B cell (primary cell): ENCODE measurements around the gene ARHGAP32. TPM values are rescaled to one million over a fixed set of nuclear protein-coding genes. Genes with fewer than 3 reads are reported as not detected.

Source experiments
- ATAC-seq: fragments of 200-7000 bp; cut with Tn5 transposase; one replicate; pipeline ENCODE4 v1.10.0; 2021; ENCODE audit warnings: low read depth, mild to moderate bottlenecking, moderate number of reproducible peaks, moderate library complexity
- CTCF ChIA-PET: fragments of 350-600 bp; sonication (Branson Sonifier 250); formaldehyde crosslinking; loops from one replicate; lab custom pipeline; 2021; ENCODE audit warnings: antibody characterized with exemption, inconsistent platforms; lab: Charles Lee
- POLR2A ChIA-PET: fragments of 350-600 bp; sonication (Branson Sonifier 250); formaldehyde crosslinking; loops from one replicate; lab custom pipeline; 2021; ENCODE audit warnings: antibody characterized with exemption; lab: Charles Lee
- DNase-seq: peaks from one replicate; pipeline ENCODE4 v3.0.0; 2013
- H2AFZ ChIP-seq: 2 replicates; pipeline ENCODE4 v1.6.1; 2012; ENCODE audit warnings: mild to moderate bottlenecking, low read depth, low read length; ENCODE audit not compliant: insufficient read depth, poor library complexity, severe bottlenecking
- H3K27ac ChIP-seq, 2 donors: 1 replicate in 1 of 2; 2 replicates in 1 of 2; pipeline ENCODE4 v1.5.1; 2012 to 2013; ENCODE audit warnings: low read length in 2 of 2, mild to moderate bottlenecking in 2 of 2, moderate library complexity in 1 of 2
- H3K27me3 ChIP-seq, 4 experiments: fragments of 200-600 bp in 1 of 4; sonication (generic) in 1 of 4; replicated peaks in 1 of 4; 1 replicate in 2 of 4; 2 replicates in 2 of 4; pipeline versions ENCODE4 v1.6.1 to v1.7.0; 2013 to 2016; ENCODE audit warnings: low read length in 3 of 4, mild to moderate bottlenecking in 2 of 4, mixed read lengths in 1 of 4, moderate library complexity in 1 of 4; ENCODE audit not compliant: insufficient read depth in 4 of 4, control insufficient read depth in 3 of 4; ENCODE audit errors: control extremely low read depth in 1 of 4
- H3K36me3 ChIP-seq, 2 experiments: replicated peaks in 1 of 2; 1 replicate in 1 of 2; 2 replicates in 1 of 2; pipeline versions ENCODE4 v1.6.1 to v1.7.1; 2013; ENCODE audit warnings: low read length in 1 of 2; ENCODE audit not compliant: insufficient read depth in 2 of 2, control insufficient read depth in 1 of 2; ENCODE audit errors: control extremely low read depth in 1 of 2, extremely low read depth in 1 of 2
- H3K4me1 ChIP-seq, 2 donors: fragments of 200-600 bp in 1 of 2; sonication (generic) in 1 of 2; 1 replicate in 1 of 2; 2 replicates in 1 of 2; pipeline versions ENCODE4 v1.5.1 to v1.6.1; 2013 to 2017; ENCODE audit warnings: low read length in 2 of 2; ENCODE audit not compliant: control insufficient read depth in 2 of 2, insufficient read depth in 2 of 2
- H3K4me2 ChIP-seq: replicated peaks from 2 replicates; pipeline ENCODE3; 2012; ENCODE audit warnings: mild to moderate bottlenecking, low read depth, low read length; ENCODE audit not compliant: poor library complexity, severe bottlenecking
- H3K4me3 ChIP-seq, 5 experiments: fragments of 200-600 bp in 1 of 5; sonication (generic) in 1 of 5; 1 replicate in 3 of 5; 2 replicates in 2 of 5; pipeline versions ENCODE4 v1.5.1 to v1.7.0; 2011 to 2016; ENCODE audit warnings: low read length in 4 of 5, mild to moderate bottlenecking in 4 of 5, low read depth in 2 of 5, control low read depth in 1 of 5, moderate library complexity in 1 of 5; ENCODE audit not compliant: insufficient read depth in 1 of 5; ENCODE audit errors: control extremely low read depth in 1 of 5, extremely low read depth in 1 of 5
- H3K79me2 ChIP-seq: fragments of 200-600 bp; sonication (generic); one replicate; pipeline ENCODE4 v1.6.0; 2016; ENCODE audit warnings: low read length; ENCODE audit not compliant: control insufficient read depth, insufficient read depth
- H3K9ac ChIP-seq: fragments of 200-600 bp; sonication (generic); 2 replicates; pipeline ENCODE4 v1.6.1; 2017; ENCODE audit warnings: mild to moderate bottlenecking, low read length, moderate library complexity
- H3K9me3 ChIP-seq, 3 donors: one replicate each; pipeline versions ENCODE4 v1.6.1 to v1.7.1; 2013; ENCODE audit warnings: low read length in 2 of 3; ENCODE audit not compliant: control insufficient read depth in 2 of 3, insufficient read depth in 1 of 3; ENCODE audit errors: control extremely low read depth in 1 of 3
- H4K20me1 ChIP-seq: 2 replicates; pipeline ENCODE4 v1.6.0; 2012; ENCODE audit warnings: mild to moderate bottlenecking, low read length; ENCODE audit not compliant: insufficient read depth, control insufficient read depth, poor library complexity, severe bottlenecking
- H3K27ac Mint-ChIP-seq: one replicate; pipeline ENCODE4 v1.8.0; 2021; ENCODE audit warnings: mixed read lengths
- H3K27me3 Mint-ChIP-seq: one replicate; pipeline ENCODE4 v1.8.0; 2021; ENCODE audit warnings: mixed read lengths
- H3K4me1 Mint-ChIP-seq: one replicate; pipeline ENCODE4 v1.8.0; 2021; ENCODE audit warnings: mixed read lengths
- H3K4me3 Mint-ChIP-seq: one replicate; pipeline ENCODE4 v1.8.0; 2021; ENCODE audit warnings: mixed read lengths
- H3K9me3 Mint-ChIP-seq: one replicate; pipeline ENCODE4 v1.8.0; 2022; ENCODE audit warnings: mixed read lengths; ENCODE audit not compliant: insufficient read depth
- CTCF ChIP-seq: fragments of 200-600 bp; IDR thresholded peaks from one replicate; pipeline ENCODE4 v1.8.0; 2022; ENCODE audit warnings: antibody characterized with exemption, mild to moderate bottlenecking
- EZH2 ChIP-seq: IDR thresholded peaks from 2 replicates; pipeline ENCODE4 v1.6.1; 2012; ENCODE audit warnings: borderline replicate concordance, low read depth, mild to moderate bottlenecking, moderate library complexity, low read length; ENCODE audit not compliant: insufficient read depth, poor library complexity, severe bottlenecking
- WGBS: methylation state at CpG from one replicate; pipeline ENCODE4 v1.1.5; 2013; ENCODE audit warnings: missing lambda C conversion rate; ENCODE audit not compliant: insufficient coverage; 5-methylcytosine and 5-hydroxymethylcytosine counted together
- intact Hi-C: fragments of 100-400 bp; cut with micrococcal nuclease; formaldehyde crosslinking; loops from one replicate; pipeline ENCODE4 v1.10.0; 2022
- polyA plus RNA-seq: library from polyadenylated mRNA; depleted of rRNA; stranded (reverse); fragments of >200 nt; gene quantifications from 2 replicates; pipeline ENCODE4 v1.2.3, GENCODE V29; 2012
- total RNA-seq, 2 donors: library from RNA; stranded (reverse); fragments of 120-200 nt in 1 of 2; gene quantifications; 1 replicate in 1 of 2; 2 replicates in 1 of 2; pipeline versions ENCODE4 v1.2.3 to v1.2.4, GENCODE V29; 2013 to 2022

ARHGAP32 gene
- total and polyA plus RNA-seq, 2 donors (not counting 1 experiment from before 2014, with no cell fraction given) = 4.4 to 10.6 TPM

- Histone ChIP-seq H3K27ac (no peak overlapping the region), H3K9ac (no peak overlapping the region), H3K27me3 (no peaks in the 10 kb centered on the region), H3K79me2 (peaks cover 12% of the 10 kb centered on the region), H3K9me3 (peaks cover 4 to 17% (median 9%) of the 10 kb centered on the region in 3 donors), H3K4me1 (no peaks in the 10 kb centered on the region), H2AFZ (no peak overlapping the region), H3K36me3 (no peaks in the 10 kb centered on the region), H3K4me2 (no peak overlapping the region), H3K4me3 (no peak overlapping the region), H4K20me1 (no peaks in the 10 kb centered on the region)
- ATAC-seq (no peak), DNase-seq (no peak)
- Mint-ChIP-seq H3K9me3 (peaks cover 12% of the 10 kb centered on the region), H3K27me3 (no peaks in the 10 kb centered on the region), H3K27ac (no peak overlapping the region), H3K4me1 (no peaks in the 10 kb centered on the region), H3K4me3 (no peak overlapping the region)
- POLR2A ChIA-PET = no interaction called here
- no CpG with 5 or more reads among the region's 2 CpGs for WGBS
- intact Hi-C loops = no loop called here
- no peak for TF ChIP-seq EZH2
- TF ChIP-seq CTCF = no peak
- CTCF ChIA-PET = no interaction called here
These were observed 45.9 kb downstream of the ARHGAP32 start for GRCh38 chr11:129146191-129146590.

DNA sequence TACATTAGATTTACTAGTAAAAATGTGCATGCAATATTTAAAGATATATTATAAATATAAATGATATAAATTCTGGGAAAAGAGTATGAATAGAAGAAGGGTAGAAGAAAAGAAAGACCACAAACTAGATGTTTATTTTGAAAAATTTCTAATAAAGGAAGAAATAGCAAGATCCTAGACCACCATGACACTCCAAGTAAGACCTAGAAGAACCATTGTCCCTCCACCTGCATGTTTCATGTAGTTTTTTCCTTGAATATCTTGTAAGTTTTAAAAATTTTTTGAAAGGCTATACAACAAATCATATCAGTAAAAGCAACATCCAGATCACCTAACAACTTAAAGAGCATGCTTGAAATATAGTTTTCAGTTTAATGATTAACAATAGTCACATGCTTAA, 46.8 kb downstream of the ARHGAP32 start:
- no peaks in the 10 kb centered on the region for H3K27me3 ChIP-seq
- DNase-seq (no peak), ATAC-seq (no peak)
- intact Hi-C loops = no loop called here
- no peak overlapping the region for H3K4me2 ChIP-seq
- ChIA-PET CTCF (no interaction called here), POLR2A (no interaction called here)
- H3K4me3 ChIP-seq = no peak overlapping the region
- peaks cover 11% of the 10 kb centered on the region for H3K79me2 ChIP-seq
- no peaks in the 10 kb centered on the region for H4K20me1 ChIP-seq
- Mint-ChIP-seq H3K27me3 (no peaks in the 10 kb centered on the region), H3K4me1 (no peaks in the 10 kb centered on the region), H3K27ac (no peak overlapping the region), H3K9me3 (peaks cover 7% of the 10 kb centered on the region), H3K4me3 (no peak overlapping the region)
- H3K36me3 ChIP-seq = no peaks in the 10 kb centered on the region
- no peak overlapping the region for H3K9ac ChIP-seq
- H3K27ac ChIP-seq = no peak overlapping the region
- peaks cover 2 to 16% (median 3%) of the 10 kb centered on the region in 3 donors for H3K9me3 ChIP-seq
- H2AFZ ChIP-seq = no peak overlapping the region
- TF ChIP-seq CTCF (no peak), EZH2 (no peak)
- no peaks in the 10 kb centered on the region for H3K4me1 ChIP-seq
